ENCODE results near the gene TFF3.

GRCh38 chr21:42272109-42272962 is 42.9 kb downstream of the TFF3 start:
- TF ChIP-seq EZH2 (IDR thresholded peaks at IDR 0.05; ENCODE audit: insufficient read depth, poor library complexity, severe bottlenecking) (no peak), EZH2phosphoT487 (IDR thresholded peaks at IDR 0.05; ENCODE audit: insufficient read depth, low read depth) (no peak)
